Neural crest cell (in vitro differentiated cells): ENCODE measurements around the gene CREBZF. TPM values are rescaled to one million over a fixed set of nuclear protein-coding genes. Genes with fewer than 3 reads are reported as not detected.
A peak's percentile ranks its signal among the peaks of the same experiment; 100 is the strongest.

Experiments
- DNase-seq: peaks from one replicate; pipeline ENCODE4 v3.0.0; 2021; ENCODE audit warnings: low read depth, mixed read lengths, low spot score
- H3K27ac Mint-ChIP-seq: one replicate; pipeline ENCODE4 v1.8.0; 2021; ENCODE audit warnings: mild to moderate bottlenecking, mixed read lengths; ENCODE audit not compliant: unreplicated experiment
- H3K27me3 Mint-ChIP-seq: 2 replicates; pipeline ENCODE4 v1.8.0; 2021; ENCODE audit warnings: low read depth, mild to moderate bottlenecking, mixed read lengths
- H3K36me3 Mint-ChIP-seq: 2 replicates; pipeline ENCODE4 v1.8.0; 2021; ENCODE audit warnings: low read depth, mild to moderate bottlenecking, mixed read lengths
- H3K4me1 Mint-ChIP-seq: 2 replicates; pipeline ENCODE4 v1.8.0; 2021; ENCODE audit warnings: mixed read lengths
- H3K4me3 Mint-ChIP-seq: one replicate; pipeline ENCODE4 v1.8.0; 2021; ENCODE audit warnings: mild to moderate bottlenecking, mixed read lengths
- H3K9me3 Mint-ChIP-seq: 2 replicates; pipeline ENCODE4 v1.8.0; 2021; ENCODE audit warnings: mixed read lengths
- total RNA-seq: library from RNA; stranded (reverse); gene quantifications from 2 replicates; pipeline ENCODE4 v1.2.1, GENCODE V29; 2021
- TF ChIP-seq, protein P1 (sequence below): fragments of 200-600 bp; sonication (generic); conservative IDR thresholded peaks from 2 replicates; pipeline ENCODE4 v1.5.0; 2021; ENCODE audit warnings: antibody characterized with exemption, mild to moderate bottlenecking

Gene CREBZF
- total RNA-seq, 1 donor from 2014 or later: 59.7 TPM

DNA sequence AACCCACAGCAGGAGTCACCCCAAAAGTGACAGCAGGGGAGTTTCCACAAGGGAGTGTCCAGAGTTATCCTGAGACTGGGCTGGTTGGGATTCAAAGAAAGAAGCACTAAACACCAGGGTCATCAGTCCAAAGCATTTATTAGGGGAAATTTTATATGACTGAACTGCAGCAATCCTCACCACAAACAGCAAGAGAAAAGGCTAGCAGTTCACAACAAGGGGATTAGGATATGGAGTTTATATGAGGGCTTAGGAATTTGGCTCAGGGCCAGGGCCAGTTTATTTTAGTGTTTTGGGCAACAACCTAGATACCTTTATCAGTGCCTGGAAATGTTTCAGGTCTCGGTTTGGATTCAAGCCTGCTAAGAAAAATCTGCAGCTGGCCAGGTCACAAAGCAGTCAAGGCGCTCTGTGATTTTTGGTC is 21.7 kb downstream of the CREBZF start:
- Mint-ChIP-seq H3K4me1 (peaks cover 11% of the 10 kb centered on the region), H3K27ac (no peak overlapping the region)

DNA sequence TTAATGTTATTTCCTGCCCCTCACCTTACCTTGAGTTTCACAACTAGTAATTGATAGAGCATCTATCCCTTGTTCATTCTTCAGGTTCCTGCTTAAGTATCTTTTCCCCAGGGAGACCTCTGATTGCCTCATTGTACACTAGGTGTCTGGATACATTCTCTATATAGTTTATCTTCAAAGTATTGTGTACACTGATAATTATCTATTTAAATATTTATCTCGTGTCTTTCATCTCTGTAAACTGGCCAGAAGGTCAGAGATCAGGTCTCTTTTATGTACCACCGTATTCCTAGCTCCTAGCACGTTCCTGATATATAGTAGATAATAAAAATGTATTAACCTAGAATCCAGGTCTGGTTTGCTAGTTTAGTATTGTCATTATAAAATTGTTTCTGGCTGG is 30.2 kb downstream of the CREBZF start:
- Mint-ChIP-seq H3K4me3 (no peak overlapping the region), H3K27me3 (no peaks in the 10 kb centered on the region), H3K27ac (no peak overlapping the region), H3K9me3 (no peaks in the 10 kb centered on the region), H3K4me1 (no peaks in the 10 kb centered on the region), H3K36me3 (peaks cover 8% of the 10 kb centered on the region)
- no peak for DNase-seq
- TF ChIP-seq, protein P1, sequence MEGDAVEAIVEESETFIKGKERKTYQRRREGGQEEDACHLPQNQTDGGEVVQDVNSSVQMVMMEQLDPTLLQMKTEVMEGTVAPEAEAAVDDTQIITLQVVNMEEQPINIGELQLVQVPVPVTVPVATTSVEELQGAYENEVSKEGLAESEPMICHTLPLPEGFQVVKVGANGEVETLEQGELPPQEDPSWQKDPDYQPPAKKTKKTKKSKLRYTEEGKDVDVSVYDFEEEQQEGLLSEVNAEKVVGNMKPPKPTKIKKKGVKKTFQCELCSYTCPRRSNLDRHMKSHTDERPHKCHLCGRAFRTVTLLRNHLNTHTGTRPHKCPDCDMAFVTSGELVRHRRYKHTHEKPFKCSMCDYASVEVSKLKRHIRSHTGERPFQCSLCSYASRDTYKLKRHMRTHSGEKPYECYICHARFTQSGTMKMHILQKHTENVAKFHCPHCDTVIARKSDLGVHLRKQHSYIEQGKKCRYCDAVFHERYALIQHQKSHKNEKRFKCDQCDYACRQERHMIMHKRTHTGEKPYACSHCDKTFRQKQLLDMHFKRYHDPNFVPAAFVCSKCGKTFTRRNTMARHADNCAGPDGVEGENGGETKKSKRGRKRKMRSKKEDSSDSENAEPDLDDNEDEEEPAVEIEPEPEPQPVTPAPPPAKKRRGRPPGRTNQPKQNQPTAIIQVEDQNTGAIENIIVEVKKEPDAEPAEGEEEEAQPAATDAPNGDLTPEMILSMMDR: no peak

More for the DNA sequence above, 21.7 kb downstream of the CREBZF start:
- peaks cover 54% of the 10 kb centered on the region for H3K27me3 Mint-ChIP-seq
- no peak for DNase-seq
- H3K9me3 Mint-ChIP-seq: no peaks in the 10 kb centered on the region
- H3K36me3 Mint-ChIP-seq: peaks cover 4% of the 10 kb centered on the region
- H3K4me3 Mint-ChIP-seq: peak overlapping the region; percentile 16
- TF ChIP-seq, protein P1: no peak

DNA sequence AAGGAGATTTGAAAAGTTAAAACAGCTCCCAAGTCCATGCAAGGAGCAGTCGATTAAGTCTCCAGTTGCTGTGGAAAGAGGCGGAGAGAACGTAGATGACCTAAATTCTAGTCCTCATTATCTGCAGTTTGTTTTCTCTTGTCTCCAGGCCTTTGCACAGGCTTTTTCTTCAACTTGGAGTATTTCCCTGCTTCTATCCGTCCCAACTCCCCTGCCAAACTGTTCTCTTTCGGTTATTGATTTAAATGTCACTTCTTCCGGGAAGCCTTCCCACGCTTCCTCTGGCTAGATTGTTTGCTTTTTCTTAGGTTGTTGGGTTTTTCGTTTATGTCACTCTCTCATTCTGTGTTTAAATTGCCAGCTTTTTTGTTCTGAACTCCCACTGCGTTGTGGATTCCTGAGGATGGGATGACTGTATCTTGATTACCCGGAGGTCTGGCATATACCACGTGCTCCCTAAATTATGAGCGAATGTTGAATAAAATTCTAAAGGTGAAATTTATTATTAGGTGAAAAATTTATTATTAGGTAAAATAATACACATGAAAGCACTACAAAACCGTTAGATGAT is 36.1 kb downstream of the CREBZF start:
- H3K27ac Mint-ChIP-seq: peak overlapping the region; percentile 99
- no peaks in the 10 kb centered on the region for H3K9me3 Mint-ChIP-seq
- TF ChIP-seq, protein P1: no peak
- H3K4me3 Mint-ChIP-seq: peak overlapping the region; percentile 100
- peaks cover 18% of the 10 kb centered on the region for H3K27me3 Mint-ChIP-seq
- no peaks in the 10 kb centered on the region for H3K36me3 Mint-ChIP-seq
- no peak for DNase-seq
- peaks cover 29% of the 10 kb centered on the region for H3K4me1 Mint-ChIP-seq

DNA sequence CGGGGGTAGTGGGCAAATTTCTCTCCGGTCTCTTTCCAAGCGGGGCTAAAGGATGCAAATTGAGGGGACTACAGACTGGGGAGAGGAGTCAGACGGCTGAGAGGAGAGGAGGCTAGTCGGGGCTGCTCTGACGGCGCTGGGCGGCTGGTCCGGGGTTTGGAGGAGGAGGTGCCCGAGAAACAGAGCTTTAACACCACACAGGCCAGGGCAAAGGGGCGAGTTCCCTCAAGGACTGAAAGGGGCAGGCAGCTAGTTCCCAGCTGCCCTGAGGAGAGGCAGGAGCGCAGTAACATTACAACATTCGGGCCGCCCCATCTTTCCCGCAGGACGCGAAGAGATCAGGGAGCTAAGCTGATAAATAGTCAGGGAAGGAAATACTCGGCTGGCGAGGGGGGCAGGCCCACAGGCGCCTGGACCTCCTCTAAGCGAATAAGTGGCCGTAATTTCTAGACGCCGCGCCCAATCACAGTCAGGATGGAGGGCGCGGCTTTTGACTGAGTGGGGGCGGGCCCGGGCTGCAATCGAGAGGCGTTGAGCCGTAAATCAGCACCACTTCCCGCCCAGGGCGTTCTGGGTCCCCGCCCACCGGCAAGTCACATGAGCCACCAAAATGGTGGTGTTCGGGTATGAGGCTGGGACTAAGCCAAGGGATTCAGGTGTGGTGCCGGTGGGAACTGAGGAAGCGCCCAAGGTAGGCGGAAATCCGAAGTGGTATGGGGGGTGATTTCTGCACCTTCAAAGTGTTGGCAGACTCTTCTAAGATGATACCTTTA is 36.7 kb downstream of the CREBZF start, which contains the start of gene TMEM126B:
Gene TMEM126B, plus strand, starts transcription at position 596 of the 773 bp plus-strand sequence. Its CDS starts 15 bp downstream, at position 611.
- Mint-ChIP-seq H3K4me1 (peaks cover 29% of the 10 kb centered on the region), H3K36me3 (no peaks in the 10 kb centered on the region), H3K9me3 (no peaks in the 10 kb centered on the region), H3K4me3 (peak within 1 kb of the TSS; percentile 100), H3K27me3 (peaks cover 18% of the 10 kb centered on the region), H3K27ac (peak within 1 kb of the TSS; percentile 99)
- DNase-seq: peak; percentile 89
- TF ChIP-seq, protein P1: no peak

DNA sequence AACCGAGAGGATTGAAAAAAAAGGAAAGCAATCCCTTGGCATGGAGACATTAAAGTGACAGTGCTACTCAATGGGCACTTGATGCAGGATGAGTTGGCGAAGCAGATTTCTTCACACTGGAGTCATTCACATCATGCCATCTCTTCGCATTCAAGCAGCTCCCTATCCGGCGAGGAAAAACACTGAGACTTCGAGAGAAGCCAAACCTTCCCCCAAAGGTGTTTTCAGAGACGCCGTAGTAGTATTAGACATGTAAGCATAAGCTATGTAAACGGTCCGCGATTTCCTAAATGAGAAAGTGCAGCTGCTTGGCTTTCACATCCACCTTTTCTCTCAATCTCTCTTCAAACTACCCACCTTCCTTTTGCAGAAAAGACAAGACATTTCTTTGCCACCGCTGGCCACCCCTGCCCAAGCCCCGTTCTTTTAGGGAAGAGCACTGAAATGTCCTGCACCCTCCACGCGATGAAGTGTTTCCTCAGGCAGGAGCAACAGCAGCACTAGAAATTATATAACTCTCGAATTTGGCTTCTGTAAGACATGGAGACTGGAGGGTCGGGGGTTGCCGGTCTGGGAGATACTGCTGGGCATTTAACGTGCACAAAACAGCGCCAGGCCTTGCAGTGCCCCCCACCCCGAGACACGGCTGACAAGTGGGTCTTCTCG is 37.5 kb downstream of the CREBZF start, which contains the start of gene DLG2:
Gene DLG2, minus strand, starts transcription at position 13 of the 666 bp plus-strand sequence.
- H3K4me1 Mint-ChIP-seq: peaks cover 29% of the 10 kb centered on the region
- DNase-seq: no peak
- H3K36me3 Mint-ChIP-seq: no peaks in the 10 kb centered on the region
- peak within 1 kb of the TSS; percentile 100 for H3K4me3 Mint-ChIP-seq
- peak within 1 kb of the TSS; percentile 99 for H3K27ac Mint-ChIP-seq
- H3K9me3 Mint-ChIP-seq: no peaks in the 10 kb centered on the region
- TF ChIP-seq, protein P1: no peak
- peaks cover 18% of the 10 kb centered on the region for H3K27me3 Mint-ChIP-seq
